Natural killer cell (primary cell): ENCODE measurements around the gene FRMD4A. TPM values are rescaled to one million over a fixed set of nuclear protein-coding genes. Genes with fewer than 3 reads are reported as not detected.

Experiments
- ATAC-seq, 3 donors: fragments of 150-1000 bp in 2 of 3; fragments of 200-7000 bp in 1 of 3; cut with Tn5 transposase; 1 replicate in 1 of 3; 2 replicates in 2 of 3; pipeline ENCODE4 v1.10.0; 2021; ENCODE audit warnings: mild to moderate bottlenecking in 2 of 3, moderate library complexity in 2 of 3
- DNase-seq, 2 donors: peaks; one replicate each; pipeline versions ENCODE4 v3.0.0 to v3.0.0-alpha.2; 2013 to 2021; ENCODE audit warnings: mixed read lengths in 1 of 2
- H3K27ac ChIP-seq: one replicate; pipeline ENCODE4 v1.5.1; 2013; ENCODE audit warnings: mild to moderate bottlenecking, low read length
- H3K27me3 ChIP-seq: one replicate; pipeline ENCODE4 v1.6.1; 2013; ENCODE audit warnings: low read length; ENCODE audit not compliant: control insufficient read depth, insufficient read depth
- H3K36me3 ChIP-seq: one replicate; pipeline ENCODE4 v1.6.1; 2013; ENCODE audit warnings: low read length; ENCODE audit not compliant: control insufficient read depth, insufficient read depth
- H3K4me1 ChIP-seq: one replicate; pipeline ENCODE4 v1.6.1; 2013; ENCODE audit warnings: low read length; ENCODE audit not compliant: control insufficient read depth, insufficient read depth
- H3K4me3 ChIP-seq: one replicate; pipeline ENCODE4 v1.5.1; 2013; ENCODE audit warnings: low read length
- H3K9me3 ChIP-seq: one replicate; pipeline ENCODE4 v1.6.1; 2013; ENCODE audit warnings: low read length; ENCODE audit not compliant: control insufficient read depth, insufficient read depth
- H3K27ac Mint-ChIP-seq, 2 donors: one replicate each; pipeline ENCODE4 v1.8.0; 2022; ENCODE audit warnings: mild to moderate bottlenecking in 2 of 2, mixed read lengths in 2 of 2, moderate library complexity in 1 of 2
- H3K27me3 Mint-ChIP-seq, 2 donors: one replicate each; pipeline ENCODE4 v1.8.0; 2022; ENCODE audit warnings: low read depth in 2 of 2, mixed read lengths in 2 of 2
- H3K36me3 Mint-ChIP-seq: one replicate; pipeline ENCODE4 v1.8.0; 2022; ENCODE audit warnings: mixed read lengths
- H3K4me1 Mint-ChIP-seq, 2 donors: one replicate each; pipeline ENCODE4 v1.8.0; 2022; ENCODE audit warnings: mixed read lengths in 2 of 2
- H3K4me3 Mint-ChIP-seq: one replicate; pipeline ENCODE4 v1.8.0; 2022; ENCODE audit warnings: mild to moderate bottlenecking, moderate library complexity, mixed read lengths
- H3K9me3 Mint-ChIP-seq, 2 donors: one replicate each; pipeline ENCODE4 v1.8.0; 2022; ENCODE audit warnings: mixed read lengths in 2 of 2
- WGBS: methylation state at CpG from one replicate; pipeline ENCODE4 v1.1.7; 2013; ENCODE audit warnings: missing lambda C conversion rate; ENCODE audit not compliant: insufficient coverage; 5-methylcytosine and 5-hydroxymethylcytosine counted together
- intact Hi-C: fragments of 100-400 bp; cut with micrococcal nuclease; formaldehyde crosslinking; loops from one replicate; pipeline ENCODE4 v1.14.2; 2022
- total RNA-seq, 4 donors: library from RNA; stranded (reverse); fragments of 120-200 nt in 1 of 4; gene quantifications; one replicate each; pipeline versions ENCODE4 v1.2.3 to v1.2.4, GENCODE V29; 2013 to 2022
- TF ChIP-seq, protein P1 (sequence below): fragments of 200-600 bp; IDR thresholded peaks from one replicate; pipeline ENCODE4 v1.8.0; 2022; ENCODE audit warnings: antibody characterized with exemption

Gene FRMD4A
- total RNA-seq, 3 donors from 2014 or later (not counting 1 experiment from before 2014, with no cell fraction given): 0.36 to 0.38 TPM; not detected in 1

DNA sequence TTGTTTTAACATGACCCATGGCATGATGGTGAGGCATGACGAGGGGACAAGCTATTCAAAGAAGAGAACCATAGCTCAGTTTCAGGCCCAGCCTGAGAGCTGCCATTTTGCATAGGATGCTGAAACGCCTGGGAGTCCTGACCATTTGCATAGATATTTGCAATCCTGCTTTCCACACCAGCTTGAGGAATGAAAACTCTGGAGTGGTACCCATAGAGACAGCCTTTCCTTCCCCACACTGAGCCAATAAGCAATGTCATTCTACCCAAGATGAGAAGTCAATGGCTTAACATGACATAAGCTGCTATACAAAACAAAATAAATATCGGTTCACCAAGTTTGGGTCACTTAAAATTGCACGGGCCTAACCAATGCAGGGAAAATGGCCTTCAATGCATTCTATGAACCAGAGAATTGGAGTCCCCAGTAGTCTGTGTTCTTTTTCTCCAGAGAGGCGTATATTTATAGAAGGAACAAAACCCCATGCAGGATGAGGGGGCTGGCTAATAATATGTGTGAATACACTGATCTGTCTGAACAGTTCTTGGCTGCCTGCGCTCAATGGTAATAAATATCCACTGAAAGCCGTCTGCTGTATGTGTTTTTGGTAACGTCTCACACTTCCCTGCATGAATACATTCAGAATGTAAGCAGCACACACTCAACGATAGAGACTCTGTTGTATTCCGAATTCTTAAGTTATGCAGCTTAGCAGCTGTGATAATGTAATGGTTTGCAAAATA lies 329.3 kb downstream of the FRMD4A start:
- no peak overlapping the region for H3K27ac Mint-ChIP-seq
- Histone ChIP-seq H3K36me3 (no peaks in the 10 kb centered on the region), H3K27ac (no peak overlapping the region), H3K27me3 (no peaks in the 10 kb centered on the region), H3K4me3 (no peak overlapping the region), H3K4me1 (no peaks in the 10 kb centered on the region), H3K9me3 (no peaks in the 10 kb centered on the region)
- TF ChIP-seq, protein P1, sequence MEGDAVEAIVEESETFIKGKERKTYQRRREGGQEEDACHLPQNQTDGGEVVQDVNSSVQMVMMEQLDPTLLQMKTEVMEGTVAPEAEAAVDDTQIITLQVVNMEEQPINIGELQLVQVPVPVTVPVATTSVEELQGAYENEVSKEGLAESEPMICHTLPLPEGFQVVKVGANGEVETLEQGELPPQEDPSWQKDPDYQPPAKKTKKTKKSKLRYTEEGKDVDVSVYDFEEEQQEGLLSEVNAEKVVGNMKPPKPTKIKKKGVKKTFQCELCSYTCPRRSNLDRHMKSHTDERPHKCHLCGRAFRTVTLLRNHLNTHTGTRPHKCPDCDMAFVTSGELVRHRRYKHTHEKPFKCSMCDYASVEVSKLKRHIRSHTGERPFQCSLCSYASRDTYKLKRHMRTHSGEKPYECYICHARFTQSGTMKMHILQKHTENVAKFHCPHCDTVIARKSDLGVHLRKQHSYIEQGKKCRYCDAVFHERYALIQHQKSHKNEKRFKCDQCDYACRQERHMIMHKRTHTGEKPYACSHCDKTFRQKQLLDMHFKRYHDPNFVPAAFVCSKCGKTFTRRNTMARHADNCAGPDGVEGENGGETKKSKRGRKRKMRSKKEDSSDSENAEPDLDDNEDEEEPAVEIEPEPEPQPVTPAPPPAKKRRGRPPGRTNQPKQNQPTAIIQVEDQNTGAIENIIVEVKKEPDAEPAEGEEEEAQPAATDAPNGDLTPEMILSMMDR: no peak
- ATAC-seq (no peak), DNase-seq (no peak)
- H3K4me3 Mint-ChIP-seq: no peak overlapping the region
- H3K36me3 Mint-ChIP-seq: no peaks in the 10 kb centered on the region
- 96% methylated on average over 10 of the region's 10 CpGs for WGBS
- intact Hi-C loops: no loop called here
- H3K4me1 Mint-ChIP-seq: no peaks in the 10 kb centered on the region
- peaks cover 19 to 43% of the 10 kb centered on the region in 2 donors for H3K27me3 Mint-ChIP-seq
- no peaks in the 10 kb centered on the region for H3K9me3 Mint-ChIP-seq

- 67% methylated on average over 5 of the region's 5 CpGs for WGBS
- no peaks in the 10 kb centered on the region for H3K9me3 Mint-ChIP-seq
- Histone ChIP-seq H3K4me3 (no peak overlapping the region), H3K36me3 (no peaks in the 10 kb centered on the region), H3K9me3 (no peaks in the 10 kb centered on the region), H3K4me1 (no peaks in the 10 kb centered on the region), H3K27ac (no peak overlapping the region), H3K27me3 (no peaks in the 10 kb centered on the region)
- no peaks in the 10 kb centered on the region for H3K4me1 Mint-ChIP-seq
- ATAC-seq (no peak), DNase-seq (no peak)
- intact Hi-C loops: no loop called here
- H3K36me3 Mint-ChIP-seq: no peaks in the 10 kb centered on the region
- TF ChIP-seq, protein P1: no peak
- H3K27me3 Mint-ChIP-seq: peaks cover 16 to 41% of the 10 kb centered on the region in 2 donors
- H3K4me3 Mint-ChIP-seq: no peak overlapping the region
- H3K27ac Mint-ChIP-seq: no peak overlapping the region
These were observed 332.4 kb downstream of the FRMD4A start for GRCh38 chr10:13998163-13998835.

- H3K27ac ChIP-seq: no peak overlapping the region
- no peak for ATAC-seq
- no peaks in the 10 kb centered on the region for H3K4me1 ChIP-seq
- Mint-ChIP-seq H3K4me1 (no peaks in the 10 kb centered on the region), H3K36me3 (no peaks in the 10 kb centered on the region), H3K4me3 (no peak overlapping the region), H3K9me3 (no peaks in the 10 kb centered on the region), H3K27me3 (peaks cover 9 to 34% of the 10 kb centered on the region in 2 donors), H3K27ac (no peak overlapping the region)
- no peak for DNase-seq
- 78% methylated on average over 2 of the region's 2 CpGs for WGBS
- no peaks in the 10 kb centered on the region for H3K9me3 ChIP-seq
- H3K36me3 ChIP-seq: no peaks in the 10 kb centered on the region
- TF ChIP-seq, protein P1: no peak
- intact Hi-C loops: no loop called here
- H3K4me3 ChIP-seq: no peak overlapping the region
- no peaks in the 10 kb centered on the region for H3K27me3 ChIP-seq
These were observed 333.1 kb downstream of the FRMD4A start for GRCh38 chr10:13997650-13998049.
